ENCODE measurements around the gene NHERF1. TPM values are rescaled to one million over a fixed set of nuclear protein-coding genes. Genes with fewer than 3 reads are reported as not detected.
A peak's percentile ranks its signal among the peaks of the same experiment; 100 is the strongest.

Gene NHERF1
- total RNA-seq, 2 experiments from 2014 or later: 241 to 244 TPM

GRCh38 chr17:74746922-74747321, 1.5 kb upstream of the NHERF1 start:
- Mint-ChIP-seq H3K36me3 (peaks cover 25% of the 10 kb centered on the region), H3K4me3 (peak overlapping the region; percentile 63), H3K9me3 (no peaks in the 10 kb centered on the region), H3K4me1 (peaks cover 56% of the 10 kb centered on the region), H3K27me3 (no peaks in the 10 kb centered on the region), H3K27ac (peak overlapping the region; percentile 77)
- ATAC-seq (ENCODE audit: low read depth) (no peak), DNase-seq (peak; percentile 48)
- POLR2A ChIA-PET: interaction anchor here (0.9 to 2.2 kb wide), 8 partner anchors 9 to 38 kb away, joined by 3 to 16 read pairs (median 4); partner anchors contain the start of genes NAT9 and RAB37

GRCh38 chr17:74748279-74748528, 224 bp upstream of the NHERF1 start:
- POLR2A ChIA-PET: interaction anchor here (0.7 to 2.0 kb wide), 4 partner anchors 11 to 167 kb away, joined by 3 to 8 read pairs (median 4); partner anchors contain the start of gene NAT9
- no peaks in the 10 kb centered on the region for H3K9me3 Mint-ChIP-seq
- peaks cover 56% of the 10 kb centered on the region for H3K4me1 Mint-ChIP-seq
- H3K4me3 Mint-ChIP-seq: peak overlapping the region; percentile 63
- ATAC-seq (ENCODE audit: low read depth) (no peak), DNase-seq (no peak)
- no peak overlapping the region for H3K27ac Mint-ChIP-seq
- H3K27me3 Mint-ChIP-seq: no peaks in the 10 kb centered on the region
- peaks cover 34% of the 10 kb centered on the region for H3K36me3 Mint-ChIP-seq

- POLR2A ChIA-PET: interaction anchor here (0.7 to 4.1 kb wide), 13 partner anchors 8 to 304 kb away, joined by 3 to 70 read pairs (median 9); partner anchors contain the start of genes FDXR, NAT9 and RAB37
- DNase-seq: peak; percentile 71
- Mint-ChIP-seq H3K9me3 (no peaks in the 10 kb centered on the region), H3K36me3 (peaks cover 29% of the 10 kb centered on the region), H3K4me3 (peak overlapping the region; percentile 93), H3K4me1 (peaks cover 53% of the 10 kb centered on the region), H3K27ac (peak overlapping the region; percentile 77), H3K27me3 (no peaks in the 10 kb centered on the region)
- peak; percentile 5 for ATAC-seq (ENCODE audit: low read depth)
These were observed 1.0 kb downstream of the NHERF1 start for GRCh38 chr17:74749279-74750038.

- peaks cover 53% of the 10 kb centered on the region for H3K4me1 Mint-ChIP-seq
- H3K4me3 Mint-ChIP-seq: peak overlapping the region; percentile 93
- no peaks in the 10 kb centered on the region for H3K9me3 Mint-ChIP-seq
- POLR2A ChIA-PET: interaction anchor here (1.1 to 4.1 kb wide), 11 partner anchors 8 to 304 kb away, joined by 3 to 70 read pairs (median 10); partner anchors contain the start of genes NAT9 and RAB37
- no peaks in the 10 kb centered on the region for H3K27me3 Mint-ChIP-seq
- H3K27ac Mint-ChIP-seq: peak overlapping the region; percentile 77
- H3K36me3 Mint-ChIP-seq: peaks cover 33% of the 10 kb centered on the region
- ATAC-seq (ENCODE audit: low read depth) (no peak), DNase-seq (no peak)
These were observed 1.6 kb downstream of the NHERF1 start for GRCh38 chr17:74750039-74750326.

GRCh38 chr17:74750327-74751069, 2.1 kb downstream of the NHERF1 start:
- Mint-ChIP-seq H3K9me3 (no peaks in the 10 kb centered on the region), H3K4me1 (peaks cover 58% of the 10 kb centered on the region)

GRCh38 chr17:74752415-74752814, 4.0 kb downstream of the NHERF1 start:
- Mint-ChIP-seq H3K4me3 (peak overlapping the region; percentile 93), H3K9me3 (no peaks in the 10 kb centered on the region), H3K27ac (peak overlapping the region; percentile 77), H3K4me1 (peaks cover 53% of the 10 kb centered on the region), H3K27me3 (no peaks in the 10 kb centered on the region), H3K36me3 (peaks cover 34% of the 10 kb centered on the region)
- POLR2A ChIA-PET: interaction anchor here (1.0 to 4.1 kb wide), 2 partner anchors 14 to 15 kb away, joined by 4 to 50 read pairs; partner anchors contain the start of gene RAB37
- ATAC-seq (ENCODE audit: low read depth) (no peak), DNase-seq (no peak)

More at GRCh38 chr17:74750327-74751069, 2.1 kb downstream of the NHERF1 start:
- POLR2A ChIA-PET: interaction anchor here (0.6 to 4.1 kb wide), 12 partner anchors 9 to 1033 kb away, joined by 3 to 70 read pairs (median 10); partner anchors contain the start of genes NAT9 and RAB37
- H3K36me3 Mint-ChIP-seq: peaks cover 34% of the 10 kb centered on the region
- no peak for DNase-seq
- peak overlapping the region; percentile 77 for H3K27ac Mint-ChIP-seq
- no peaks in the 10 kb centered on the region for H3K27me3 Mint-ChIP-seq
- H3K4me3 Mint-ChIP-seq: peak overlapping the region; percentile 93
- ATAC-seq (ENCODE audit: low read depth): no peak

GRCh38 chr17:74752822-74753401, 4.5 kb downstream of the NHERF1 start:
- peaks cover 34% of the 10 kb centered on the region for H3K36me3 Mint-ChIP-seq
- POLR2A ChIA-PET: no interaction called here
- H3K9me3 Mint-ChIP-seq: no peaks in the 10 kb centered on the region
- no peak for DNase-seq
- no peaks in the 10 kb centered on the region for H3K27me3 Mint-ChIP-seq
- H3K4me3 Mint-ChIP-seq: peak overlapping the region; percentile 93
- no peak for ATAC-seq (ENCODE audit: low read depth)
- peaks cover 54% of the 10 kb centered on the region for H3K4me1 Mint-ChIP-seq
- H3K27ac Mint-ChIP-seq: peak overlapping the region; percentile 77

- peaks cover 70% of the 10 kb centered on the region for H3K4me1 Mint-ChIP-seq
- ATAC-seq (ENCODE audit: low read depth) (no peak), DNase-seq (no peak)
- no peaks in the 10 kb centered on the region for H3K27me3 Mint-ChIP-seq
- no peaks in the 10 kb centered on the region for H3K9me3 Mint-ChIP-seq
- H3K27ac Mint-ChIP-seq: no peak overlapping the region
- peaks cover 32% of the 10 kb centered on the region for H3K36me3 Mint-ChIP-seq
- H3K4me3 Mint-ChIP-seq: no peak overlapping the region
- POLR2A ChIA-PET: interaction anchor here (0.7 to 1.2 kb wide), 4 partner anchors 11 to 480 kb away, joined by 3 to 5 read pairs (median 4); no protein-coding TSS in a partner anchor
These were observed 6.4 kb downstream of the NHERF1 start for GRCh38 chr17:74754832-74755231.

GRCh38 chr17:74755533-74755932, 7.1 kb downstream of the NHERF1 start:
- peaks cover 71% of the 10 kb centered on the region for H3K4me1 Mint-ChIP-seq
- no peaks in the 10 kb centered on the region for H3K27me3 Mint-ChIP-seq
- H3K36me3 Mint-ChIP-seq: peaks cover 28% of the 10 kb centered on the region
- no peaks in the 10 kb centered on the region for H3K9me3 Mint-ChIP-seq
- no peak for DNase-seq
- no peak for ATAC-seq (ENCODE audit: low read depth)
- H3K4me3 Mint-ChIP-seq: no peak overlapping the region
- no peak overlapping the region for H3K27ac Mint-ChIP-seq
- POLR2A ChIA-PET: interaction anchor here (0.7 to 1.5 kb wide), 4 partner anchors 11 to 25 kb away, joined by 3 to 6 read pairs (median 4); no protein-coding TSS in a partner anchor

GRCh38 chr17:74756891-74757290, 8.5 kb downstream of the NHERF1 start:
- H3K36me3 Mint-ChIP-seq: peaks cover 22% of the 10 kb centered on the region
- no peak overlapping the region for H3K4me3 Mint-ChIP-seq
- H3K27ac Mint-ChIP-seq: peak overlapping the region; percentile 16
- ATAC-seq (ENCODE audit: low read depth): no peak
- H3K9me3 Mint-ChIP-seq: no peaks in the 10 kb centered on the region
- no peak for DNase-seq
- H3K4me1 Mint-ChIP-seq: peaks cover 62% of the 10 kb centered on the region
- H3K27me3 Mint-ChIP-seq: no peaks in the 10 kb centered on the region
- POLR2A ChIA-PET: interaction anchor here (0.8 to 4.4 kb wide), 5 partner anchors 7 to 24 kb away, joined by 3 to 70 read pairs (median 3); no protein-coding TSS in a partner anchor

GRCh38 chr17:74757502-74757901, 9.1 kb downstream of the NHERF1 start:
- H3K9me3 Mint-ChIP-seq: no peaks in the 10 kb centered on the region
- H3K36me3 Mint-ChIP-seq: peaks cover 18% of the 10 kb centered on the region
- H3K27me3 Mint-ChIP-seq: no peaks in the 10 kb centered on the region
- DNase-seq (no peak), ATAC-seq (ENCODE audit: low read depth) (no peak)
- peak overlapping the region; percentile 84 for H3K27ac Mint-ChIP-seq
- POLR2A ChIA-PET: interaction anchor here (1.0 to 4.4 kb wide), 7 partner anchors 7 to 29 kb away, joined by 3 to 70 read pairs (median 4); partner anchors contain the start of gene NAT9
- H3K4me3 Mint-ChIP-seq: peak overlapping the region; percentile 64
- H3K4me1 Mint-ChIP-seq: peaks cover 57% of the 10 kb centered on the region

- Mint-ChIP-seq H3K4me3 (peak overlapping the region; percentile 64), H3K27me3 (no peaks in the 10 kb centered on the region), H3K4me1 (peaks cover 53% of the 10 kb centered on the region), H3K9me3 (no peaks in the 10 kb centered on the region), H3K27ac (peak overlapping the region; percentile 84), H3K36me3 (peaks cover 12% of the 10 kb centered on the region)
- ATAC-seq (ENCODE audit: low read depth) (no peak), DNase-seq (no peak)
- POLR2A ChIA-PET: interaction anchor here (1.0 to 4.4 kb wide), 9 partner anchors 8 to 115 kb away, joined by 3 to 70 read pairs (median 7); partner anchors contain the start of genes FDXR and NAT9
These were observed 9.8 kb downstream of the NHERF1 start for GRCh38 chr17:74757931-74758847.
